MM.1S (cell line): ENCODE measurements around the gene FXYD3.

ENCODE experiments used
- CTCF ChIP-seq: fragments of 300-600 bp; sonication (generic); IDR thresholded peaks from 2 replicates; pipeline ENCODE4 v1.5.1; 2016; ENCODE audit warnings: antibody characterized with exemption, low read length, mixed read lengths
- EZH2 ChIP-seq: fragments of 300-600 bp; sonication (generic); optimal IDR thresholded peaks from 2 replicates; pipeline ENCODE3; 2017; ENCODE audit warnings: low read depth, mild to moderate bottlenecking, antibody characterized with exemption, low read length, mixed read lengths
- EZH2phosphoT487 ChIP-seq: fragments of 300-600 bp; sonication (generic); IDR thresholded peaks from 2 replicates; pipeline ENCODE4 v1.6.1; 2018; ENCODE audit warnings: antibody characterized with exemption, low read length

- TF ChIP-seq CTCF (no peak), EZH2 (no peak), EZH2phosphoT487 (no peak)
Measured at GRCh38 chr19:35117116-35117515, 1.5 kb downstream of the FXYD3 start.
